Transverse colon (tissue), 3 donors: ENCODE data around the gene TMA7B.

Experiments
- CTCF ChIP-seq, 5 experiments: fragments of 200-600 bp in 3 of 5; fragments of 450-650 bp in 2 of 5; sonication (generic) in 3 of 5; IDR thresholded peaks; 1 replicate in 2 of 5; 2 replicates in 3 of 5; pipeline ENCODE4 v1.5.1; 2016 to 2017; ENCODE audit warnings: antibody characterized with exemption in 5 of 5, inconsistent platforms in 3 of 5, mild to moderate bottlenecking in 2 of 5, moderate library complexity in 1 of 5
- POLR2A ChIP-seq: fragments of 450-650 bp; IDR thresholded peaks from one replicate; pipeline ENCODE4 v1.6.1; 2016; ENCODE audit warnings: antibody characterized with exemption, mild to moderate bottlenecking, moderate library complexity

GRCh38 chr22:39989633-39990032 is 29.4 kb downstream of the TMA7B start:
- TF ChIP-seq CTCF (IDR thresholded peaks at IDR 0.05) (no peak), POLR2A (no peak)
